ENCODE results near the gene AKAP14.
"Not testable (repeated sequence)": the region's sequence is repeated elsewhere in the genome, so short reads cannot be mapped to it uniquely, and the experiment has no call there.

AKAP14 gene

GRCh38 chrX:119935215-119935874 is 39.7 kb downstream of the AKAP14 start:
- DNase-seq = no peak

- DNase-seq = no peak
Measured at GRCh38 chrX:119941336-119941735, 45.6 kb downstream of the AKAP14 start.

- no peak for DNase-seq
Measured at GRCh38 chrX:119942173-119942819, 46.6 kb downstream of the AKAP14 start.

GRCh38 chrX:119942831-119943184 is 47.1 kb downstream of the AKAP14 start:
- no peak for DNase-seq

DNA sequence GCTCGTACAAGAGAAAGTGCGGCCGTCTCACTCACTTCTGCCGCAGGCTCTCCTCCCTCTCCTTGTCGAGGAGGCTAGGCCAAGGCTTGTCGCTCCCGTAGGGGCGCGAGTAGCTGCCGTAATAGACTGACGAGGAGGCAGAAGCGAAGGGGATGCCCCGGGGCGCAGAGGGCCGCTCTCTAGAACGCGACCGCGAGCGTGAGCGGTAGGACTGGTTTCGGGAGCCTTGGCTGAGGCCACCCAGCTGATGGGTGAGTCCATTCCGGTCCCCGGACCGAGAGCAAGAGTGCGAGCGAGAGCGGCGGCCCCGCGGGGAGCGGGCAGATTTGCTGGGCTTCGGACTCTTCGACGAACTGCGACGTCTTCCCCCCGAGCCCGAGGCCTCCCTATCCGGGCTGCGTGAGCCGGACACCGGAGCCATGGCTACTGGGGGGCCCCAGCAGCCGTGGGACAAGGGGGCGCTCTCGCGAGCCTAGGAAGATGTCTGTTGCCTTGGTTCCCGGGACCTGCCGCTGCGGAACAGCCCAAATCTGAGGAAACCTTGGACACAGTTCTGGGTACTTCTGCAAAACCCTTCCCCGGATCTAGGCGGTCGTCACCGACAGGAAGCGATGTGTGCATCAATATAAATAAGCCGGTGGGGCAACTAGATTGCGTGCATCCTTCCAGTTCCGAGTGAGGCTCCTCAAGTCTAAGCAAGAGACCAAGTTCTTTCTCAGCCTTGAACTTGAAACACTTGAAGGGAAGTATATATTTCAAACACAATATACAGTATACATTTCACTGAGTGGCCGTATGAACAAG is 47.7 kb downstream of the AKAP14 start, which contains the start of gene NKAP:
Gene NKAP (minus strand): TSS at position 567 of the 804 bp plus-strand sequence. CDS start 146 bp downstream, at position 421.
- DNase-seq = peak; percentile 91

GRCh38 chrX:119945481-119945880 is 49.8 kb downstream of the AKAP14 start:
- DNase-seq = no peak

- DNase-seq = no peak
Measured at GRCh38 chrX:119948381-119948780, 52.7 kb downstream of the AKAP14 start.

DNA sequence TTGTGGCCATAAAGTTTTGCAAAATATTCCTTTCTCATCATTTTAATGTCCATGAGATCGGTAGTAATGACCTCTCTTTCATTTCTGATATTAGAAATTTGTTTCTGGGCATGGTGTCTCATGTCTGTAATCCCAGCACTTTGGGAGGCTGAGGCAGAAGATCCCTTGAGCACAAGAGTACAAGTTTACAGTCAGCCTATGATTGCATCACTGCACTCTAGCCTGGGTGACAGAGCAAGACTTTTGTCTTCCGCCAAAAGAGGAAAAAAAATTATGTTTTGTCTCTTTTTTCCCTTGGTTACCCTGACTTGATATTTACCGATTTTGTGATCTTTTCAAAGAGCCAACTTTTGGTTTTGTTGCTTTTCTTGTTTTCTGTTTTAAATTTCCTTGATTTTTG is 58.7 kb downstream of the AKAP14 start:
- DNase-seq = no peak

GRCh38 chrX:119955807-119956570 is 60.3 kb downstream of the AKAP14 start:
- not testable (repeated sequence) for DNase-seq

DNA sequence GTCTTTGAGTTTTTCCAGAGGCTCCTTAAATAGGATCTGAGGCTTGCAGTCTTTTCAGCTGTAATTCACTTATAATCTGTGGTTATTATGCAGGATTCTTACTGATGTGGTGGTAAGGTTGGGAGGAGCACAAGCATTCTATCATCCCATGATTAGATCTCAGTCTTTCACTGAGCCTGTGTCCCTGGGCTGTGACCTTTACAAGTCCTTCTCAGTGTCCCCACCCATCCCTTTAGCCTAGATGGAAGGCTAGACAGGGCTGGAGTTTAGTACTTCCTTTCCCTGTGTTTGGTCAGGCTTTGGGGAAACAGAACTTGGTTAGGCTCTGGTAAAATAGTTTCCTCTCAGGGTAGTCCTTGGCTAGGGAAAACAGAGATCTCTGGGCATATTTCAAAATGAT is 64.9 kb downstream of the AKAP14 start:
- DNase-seq = no peak

DNA sequence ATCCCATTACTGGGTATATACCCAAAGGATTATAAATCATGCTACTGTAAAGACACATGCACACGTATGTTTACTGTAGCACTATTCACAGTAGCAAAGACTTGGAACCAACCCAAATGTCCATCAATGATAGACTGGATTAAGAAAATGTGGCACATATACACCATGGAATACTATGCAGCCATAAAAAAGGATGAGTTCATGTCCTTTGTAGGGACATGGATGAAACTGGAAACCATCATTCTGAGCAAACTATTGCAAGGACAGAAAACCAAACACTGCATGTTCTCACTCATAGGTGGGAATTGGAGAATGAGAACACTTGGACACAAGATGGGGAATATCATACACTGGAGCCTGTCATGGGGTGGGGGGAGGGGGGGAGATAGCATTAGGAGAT is 71.1 kb downstream of the AKAP14 start:
- DNase-seq = not testable (repeated sequence)

Data from left hindlimb (tissue), 1 donor.